Prostate gland (tissue), 2 donors: ENCODE data around the gene C16orf78. TPM values are rescaled to one million over a fixed set of nuclear protein-coding genes. Genes with fewer than 3 reads are reported as not detected.

Experiments used
- DNase-seq: peaks from one replicate; pipeline ENCODE4 v3.0.0-alpha.2; 2019; ENCODE audit warnings: low spot score
- H3K27ac ChIP-seq, 2 donors: fragments of 200-600 bp; sonication (generic); 2 replicates each; pipeline ENCODE4 v1.5.1; 2017 to 2019
- H3K27me3 ChIP-seq: fragments of 200-600 bp; sonication (generic); replicated peaks from 2 replicates; pipeline ENCODE4 v1.5.1; 2019; ENCODE audit not compliant: insufficient read depth
- H3K36me3 ChIP-seq, 2 donors: fragments of 200-600 bp; sonication (generic); 1 replicate in 1 of 2; 2 replicates in 1 of 2; pipeline versions ENCODE4 v1.5.1 to v1.8.1; 2017 to 2019
- H3K4me1 ChIP-seq: fragments of 200-600 bp; sonication (generic); replicated peaks from 2 replicates; pipeline ENCODE4 v1.5.1; 2019
- H3K4me3 ChIP-seq, 2 donors: fragments of 200-600 bp; sonication (generic); 2 replicates each; pipeline ENCODE4 v1.5.1; 2017 to 2019
- H3K9me3 ChIP-seq: fragments of 200-600 bp; sonication (generic); 2 replicates; pipeline ENCODE4 v1.5.1; 2017
- POLR2A ChIP-seq: fragments of 450-650 bp; IDR thresholded peaks from one replicate; pipeline ENCODE4 v1.6.1; 2016; ENCODE audit warnings: antibody characterized with exemption, mild to moderate bottlenecking
- POLR2AphosphoS5 ChIP-seq: sonication (generic); formaldehyde crosslinking; IDR thresholded peaks from one replicate; pipeline ENCODE4 v1.6.1; 2017; ENCODE audit warnings: antibody characterized with exemption
- WGBS: methylation state at CpG from one replicate; pipeline ENCODE4 v1.1.5; 2018; 5-methylcytosine and 5-hydroxymethylcytosine counted together
- intact Hi-C: fragments of 100-400 bp; cut with DNase I; formaldehyde crosslinking; loops from one replicate; pipeline ENCODE4 v1.14.2; 2022
- total RNA-seq, 2 donors: library from RNA; depleted of rRNA; stranded (reverse); fragments of >200 nt; gene quantifications; one replicate each; pipeline ENCODE4 v1.1.0, GENCODE V29; 2016
- TF ChIP-seq, protein P1 (sequence below), 4 experiments: fragments of 200-600 bp in 2 of 4; fragments of 450-650 bp in 2 of 4; sonication (generic) in 2 of 4; IDR thresholded peaks; 1 replicate in 3 of 4; 2 replicates in 1 of 4; pipeline ENCODE4 v1.5.1; 2016 to 2019; ENCODE audit warnings: antibody characterized with exemption in 4 of 4, mild to moderate bottlenecking in 2 of 4, moderate library complexity in 2 of 4

C16orf78 gene
- total RNA-seq, 2 donors from 2014 or later = not detected

DNA sequence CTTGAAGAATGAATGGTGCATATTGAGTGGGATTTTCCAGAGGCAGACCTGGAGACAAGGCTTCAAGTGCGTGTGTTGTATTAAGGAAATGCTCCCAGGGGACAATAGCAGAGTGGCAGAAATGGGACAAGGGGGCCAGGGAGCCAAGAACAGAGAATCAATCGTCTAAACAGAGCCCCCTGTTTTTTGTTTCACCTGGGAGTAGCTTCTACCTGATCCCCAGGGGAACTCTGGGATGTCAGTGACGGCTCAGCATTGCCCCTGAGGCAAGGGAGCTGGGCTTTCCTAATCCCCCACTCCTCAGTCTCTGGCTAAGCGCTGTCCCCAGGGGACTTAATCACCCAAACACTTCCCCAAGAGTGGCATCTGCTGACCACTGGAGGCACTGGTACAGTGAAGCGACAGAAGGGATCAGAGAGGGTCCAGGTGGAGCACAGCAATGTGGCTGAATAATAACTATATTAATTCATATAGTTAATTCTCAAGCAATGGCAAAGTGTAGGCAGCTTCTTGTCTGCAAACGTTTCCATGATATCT lies 35.7 kb upstream of the C16orf78 start:
- no peaks in the 10 kb centered on the region for H3K4me1 ChIP-seq
- H3K36me3 ChIP-seq = no peaks in the 10 kb centered on the region
- peaks cover 2% of the 10 kb centered on the region for H3K27me3 ChIP-seq
- TF ChIP-seq POLR2A = no peak
- TF ChIP-seq POLR2AphosphoS5 = no peak
- TF ChIP-seq, protein P1, sequence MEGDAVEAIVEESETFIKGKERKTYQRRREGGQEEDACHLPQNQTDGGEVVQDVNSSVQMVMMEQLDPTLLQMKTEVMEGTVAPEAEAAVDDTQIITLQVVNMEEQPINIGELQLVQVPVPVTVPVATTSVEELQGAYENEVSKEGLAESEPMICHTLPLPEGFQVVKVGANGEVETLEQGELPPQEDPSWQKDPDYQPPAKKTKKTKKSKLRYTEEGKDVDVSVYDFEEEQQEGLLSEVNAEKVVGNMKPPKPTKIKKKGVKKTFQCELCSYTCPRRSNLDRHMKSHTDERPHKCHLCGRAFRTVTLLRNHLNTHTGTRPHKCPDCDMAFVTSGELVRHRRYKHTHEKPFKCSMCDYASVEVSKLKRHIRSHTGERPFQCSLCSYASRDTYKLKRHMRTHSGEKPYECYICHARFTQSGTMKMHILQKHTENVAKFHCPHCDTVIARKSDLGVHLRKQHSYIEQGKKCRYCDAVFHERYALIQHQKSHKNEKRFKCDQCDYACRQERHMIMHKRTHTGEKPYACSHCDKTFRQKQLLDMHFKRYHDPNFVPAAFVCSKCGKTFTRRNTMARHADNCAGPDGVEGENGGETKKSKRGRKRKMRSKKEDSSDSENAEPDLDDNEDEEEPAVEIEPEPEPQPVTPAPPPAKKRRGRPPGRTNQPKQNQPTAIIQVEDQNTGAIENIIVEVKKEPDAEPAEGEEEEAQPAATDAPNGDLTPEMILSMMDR (IDR thresholded peaks at IDR 0.05) = no peak
- H3K9me3 ChIP-seq = no peaks in the 10 kb centered on the region
- no peak for DNase-seq
- 49% methylated on average over 6 of the region's 6 CpGs for WGBS
- intact Hi-C loops = no loop called here
- no peak overlapping the region for H3K4me3 ChIP-seq
- no peak overlapping the region for H3K27ac ChIP-seq

DNA sequence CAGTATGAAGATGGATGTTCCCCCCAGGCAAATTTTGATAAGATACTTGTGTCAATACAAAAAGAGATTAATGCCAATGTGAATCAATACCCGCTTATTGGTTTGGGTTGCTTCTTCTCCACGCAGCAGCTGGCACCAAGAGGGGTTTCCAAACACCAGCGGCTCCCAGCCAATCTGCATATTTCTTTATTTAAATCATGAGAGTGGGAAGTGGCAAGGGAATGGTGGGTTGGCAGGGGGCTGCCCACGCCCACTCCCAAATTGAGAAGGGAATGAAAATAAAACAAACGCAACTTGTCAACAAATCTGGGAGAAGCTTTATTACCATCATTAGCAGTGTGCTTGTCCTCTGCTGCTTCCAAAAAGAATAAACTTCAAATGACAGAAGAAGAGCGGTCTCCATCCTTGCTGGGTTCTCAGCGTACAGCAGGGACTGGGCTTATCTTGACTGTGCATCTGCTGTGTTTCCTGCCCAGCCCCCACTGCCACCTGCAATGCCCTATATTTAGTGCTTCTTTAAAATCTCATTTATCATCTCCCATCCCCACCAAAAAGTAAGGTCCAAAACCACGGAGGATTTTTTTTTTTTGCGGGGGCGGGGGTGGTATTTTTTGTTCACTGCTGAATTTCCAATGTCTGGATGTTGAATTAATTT lies 34.9 kb upstream of the C16orf78 start:
- no peaks in the 10 kb centered on the region for H3K36me3 ChIP-seq
- H3K27ac ChIP-seq = no peak overlapping the region
- no peaks in the 10 kb centered on the region for H3K4me1 ChIP-seq
- intact Hi-C loops = no loop called here
- 71% methylated on average over 10 of the region's 10 CpGs for WGBS
- no peak overlapping the region for H3K4me3 ChIP-seq
- TF ChIP-seq, protein P1 (IDR thresholded peaks at IDR 0.05) = no peak
- TF ChIP-seq POLR2A = no peak
- TF ChIP-seq POLR2AphosphoS5 = no peak
- peaks cover 2% of the 10 kb centered on the region for H3K27me3 ChIP-seq
- no peaks in the 10 kb centered on the region for H3K9me3 ChIP-seq
- DNase-seq = no peak

DNA sequence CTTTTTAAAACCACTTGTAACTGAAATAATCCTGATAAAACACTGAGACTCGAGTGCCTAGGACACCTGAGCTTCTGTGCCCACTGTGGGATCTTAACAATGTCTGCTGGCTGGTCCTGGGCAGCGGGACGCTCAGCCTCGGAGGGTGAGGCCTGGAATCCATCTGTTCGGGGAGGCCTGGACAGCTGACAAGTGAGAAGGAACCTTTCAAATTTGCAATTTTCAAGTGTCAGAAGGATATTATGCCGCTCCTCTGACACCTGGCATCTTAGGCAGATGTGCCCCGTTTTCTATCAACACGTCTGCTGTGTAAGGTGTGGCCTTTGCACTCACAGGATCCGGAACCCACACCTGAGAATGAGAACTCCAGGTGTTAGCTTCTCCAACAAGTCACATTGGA lies 33.1 kb upstream of the C16orf78 start:
- 79% methylated on average over 9 of the region's 9 CpGs for WGBS
- Histone ChIP-seq H3K4me1 (no peaks in the 10 kb centered on the region), H3K36me3 (no peaks in the 10 kb centered on the region), H3K9me3 (no peaks in the 10 kb centered on the region), H3K4me3 (no peak overlapping the region), H3K27ac (no peak overlapping the region), H3K27me3 (peaks cover 2% of the 10 kb centered on the region)
- intact Hi-C loops = no loop called here
- DNase-seq = no peak
- TF ChIP-seq, protein P1 (IDR thresholded peaks at IDR 0.05) = no peak
- TF ChIP-seq POLR2AphosphoS5 = no peak
- no peak for TF ChIP-seq POLR2A

DNA sequence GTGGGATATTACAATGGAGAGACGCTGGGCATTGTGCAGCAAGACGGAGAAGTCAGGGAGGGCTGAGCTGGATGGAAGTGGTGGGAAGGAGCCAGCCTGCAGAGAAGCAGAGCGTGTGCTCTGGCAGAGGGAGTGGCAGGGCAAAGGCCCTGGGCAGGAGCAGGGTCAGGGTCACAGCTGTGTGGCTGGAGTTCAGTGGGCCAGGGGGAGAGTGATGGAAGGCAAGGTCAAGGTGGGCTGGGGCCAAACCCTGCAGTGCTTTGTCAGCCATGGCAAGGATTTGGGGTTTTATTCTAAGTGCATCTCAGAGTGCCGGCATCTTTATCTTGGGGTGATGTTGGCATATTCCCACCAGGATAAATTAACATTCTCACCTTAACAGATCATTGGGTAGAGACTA lies 31.9 kb upstream of the C16orf78 start:
- DNase-seq = no peak
- no peaks in the 10 kb centered on the region for H3K9me3 ChIP-seq
- H3K27ac ChIP-seq = no peak overlapping the region
- H3K4me3 ChIP-seq = no peak overlapping the region
- intact Hi-C loops = no loop called here
- no peaks in the 10 kb centered on the region for H3K4me1 ChIP-seq
- TF ChIP-seq, protein P1 (IDR thresholded peaks at IDR 0.05) = no peak
- TF ChIP-seq POLR2A (no peak), POLR2AphosphoS5 (no peak)
- 77% methylated on average over 4 of the region's 4 CpGs for WGBS
- H3K36me3 ChIP-seq = no peaks in the 10 kb centered on the region
- H3K27me3 ChIP-seq = peaks cover 2% of the 10 kb centered on the region
